H1 (cell line): ENCODE measurements around the gene LMX1A. TPM values are rescaled to one million over a fixed set of nuclear protein-coding genes. Genes with fewer than 3 reads are reported as not detected.

ENCODE experiments used
- ATF2 ChIP-seq: IDR thresholded peaks from 2 replicates; pipeline ENCODE4 v1.6.1; 2012; ENCODE audit warnings: low read length, inconsistent platforms
- ATF3 ChIP-seq: IDR thresholded peaks from 2 replicates; pipeline ENCODE4 v1.6.1; 2011; ENCODE audit warnings: low read depth, mild to moderate bottlenecking, low read length; ENCODE audit not compliant: insufficient read depth
- HDAC6 ChIP-seq: IDR thresholded peaks from one replicate; pipeline ENCODE4 v1.7.1; 2012; ENCODE audit warnings: low read depth, mild to moderate bottlenecking, inconsistent platforms, low read length, moderate library complexity
- KDM5A ChIP-seq: fragments of 200-600 bp; IDR thresholded peaks from 2 replicates; pipeline ENCODE4 v1.7.1; 2012; ENCODE audit warnings: mild to moderate bottlenecking, low read length, inconsistent platforms, mixed read lengths
- NRF1 ChIP-seq: IDR thresholded peaks from 2 replicates; pipeline ENCODE4 v1.6.1; 2011; ENCODE audit warnings: mild to moderate bottlenecking, low read depth, low read length, improper control_type of control experiment
- polyA plus RNA-seq, 7 experiments: library from polyadenylated mRNA; depleted of rRNA in 3 of 7; stranded (reverse) in 5 of 7; unstranded in 2 of 7; fragments of >200 nt in 5 of 7; fragments of 200-250 nt in 2 of 7; gene quantifications; 1 replicate in 5 of 7; 2 replicates in 1 of 7; 4 replicates in 1 of 7; pipeline versions ENCODE4 v1.2.1 to v1.2.3, GENCODE V29; 2011 to 2013; ENCODE audit warnings: missing spikeins in 2 of 7, mixed read lengths in 2 of 7
- total RNA-seq: library from RNA; stranded (reverse); fragmentation: NEBNext Ultra II Directional; extraction: Animal tissue kit (Norgen Biotek cat#: 25700); gene quantifications from 2 replicates; pipeline ENCODE4 v1.2.1, GENCODE V29; 2021

LMX1A gene
- total and polyA plus RNA-seq, 2 of the 8 experiments (the other 6 are each of a cell fraction or from before 2014, with no cell fraction given): not detected

- TF ChIP-seq ATF3 (no peak), KDM5A (no peak), NRF1 (no peak), ATF2 (no peak), HDAC6 (no peak)
Observed at GRCh38 chr1:165225650-165226049, 130.9 kb downstream of the LMX1A start (continued).
